ENCODE results near the gene TRIM47. TPM values are rescaled to one million over a fixed set of nuclear protein-coding genes. Genes with fewer than 3 reads are reported as not detected.

Gene TRIM47
- total and polyA plus RNA-seq, 4 donors, result 6.9 to 18.5 (median 13.8) TPM

- peaks cover 0 to 9% (median 3%) of the 10 kb centered on the region in 4 donors for H3K4me1 ChIP-seq (ENCODE audit: control insufficient read depth in 4 of 4, insufficient read depth in 4 of 4, low read length in 3 of 4)
- H3K36me3 ChIP-seq (ENCODE audit: control insufficient read depth in 4 of 4, insufficient read depth in 3 of 4, low read depth in 1 of 4, low read length in 3 of 4), result peaks cover 2 to 23% (median 11%) of the 10 kb centered on the region in 4 donors
- DNase-seq (ENCODE audit: low spot score), result no peak
- H3K27me3 ChIP-seq (ENCODE audit: control insufficient read depth in 4 of 4, insufficient read depth in 4 of 4, low read length in 3 of 4), result no peaks in the 10 kb centered on the region
- no peak overlapping the region for H3K9ac ChIP-seq (ENCODE audit: low read depth in 1 of 2, low read length in 2 of 2)
- no peak overlapping the region for H3K4me3 ChIP-seq (ENCODE audit: low read depth in 1 of 3, low read length in 3 of 3)
- no peak overlapping the region for H3K27ac ChIP-seq (ENCODE audit: low read depth in 1 of 2, low read length in 2 of 2)
- TF ChIP-seq, protein P1, sequence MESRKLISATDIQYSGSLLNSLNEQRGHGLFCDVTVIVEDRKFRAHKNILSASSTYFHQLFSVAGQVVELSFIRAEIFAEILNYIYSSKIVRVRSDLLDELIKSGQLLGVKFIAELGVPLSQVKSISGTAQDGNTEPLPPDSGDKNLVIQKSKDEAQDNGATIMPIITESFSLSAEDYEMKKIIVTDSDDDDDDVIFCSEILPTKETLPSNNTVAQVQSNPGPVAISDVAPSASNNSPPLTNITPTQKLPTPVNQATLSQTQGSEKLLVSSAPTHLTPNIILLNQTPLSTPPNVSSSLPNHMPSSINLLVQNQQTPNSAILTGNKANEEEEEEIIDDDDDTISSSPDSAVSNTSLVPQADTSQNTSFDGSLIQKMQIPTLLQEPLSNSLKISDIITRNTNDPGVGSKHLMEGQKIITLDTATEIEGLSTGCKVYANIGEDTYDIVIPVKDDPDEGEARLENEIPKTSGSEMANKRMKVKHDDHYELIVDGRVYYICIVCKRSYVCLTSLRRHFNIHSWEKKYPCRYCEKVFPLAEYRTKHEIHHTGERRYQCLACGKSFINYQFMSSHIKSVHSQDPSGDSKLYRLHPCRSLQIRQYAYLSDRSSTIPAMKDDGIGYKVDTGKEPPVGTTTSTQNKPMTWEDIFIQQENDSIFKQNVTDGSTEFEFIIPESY (IDR thresholded peaks at IDR 0.05), result no peak
- TF ChIP-seq GABPA (IDR thresholded peaks at IDR 0.05 in 1 of 2, conservative IDR thresholded peaks at IDR 0.05 in 1 of 2), result no peak
- TF ChIP-seq MAX (IDR thresholded peaks at IDR 0.05), result no peak
- no peak for TF ChIP-seq TAF1 (conservative IDR thresholded peaks at IDR 0.05)
- TF ChIP-seq FOXA1 (IDR thresholded peaks at IDR 0.05), result no peak
- TF ChIP-seq FOXA2 (IDR thresholded peaks at IDR 0.05), result no peak
- no peak for TF ChIP-seq JUND (IDR thresholded peaks at IDR 0.05)
- no peak for TF ChIP-seq SP1 (IDR thresholded peaks at IDR 0.05)
- no peak for TF ChIP-seq RXRA (IDR thresholded peaks at IDR 0.05)
- TF ChIP-seq, protein P2, sequence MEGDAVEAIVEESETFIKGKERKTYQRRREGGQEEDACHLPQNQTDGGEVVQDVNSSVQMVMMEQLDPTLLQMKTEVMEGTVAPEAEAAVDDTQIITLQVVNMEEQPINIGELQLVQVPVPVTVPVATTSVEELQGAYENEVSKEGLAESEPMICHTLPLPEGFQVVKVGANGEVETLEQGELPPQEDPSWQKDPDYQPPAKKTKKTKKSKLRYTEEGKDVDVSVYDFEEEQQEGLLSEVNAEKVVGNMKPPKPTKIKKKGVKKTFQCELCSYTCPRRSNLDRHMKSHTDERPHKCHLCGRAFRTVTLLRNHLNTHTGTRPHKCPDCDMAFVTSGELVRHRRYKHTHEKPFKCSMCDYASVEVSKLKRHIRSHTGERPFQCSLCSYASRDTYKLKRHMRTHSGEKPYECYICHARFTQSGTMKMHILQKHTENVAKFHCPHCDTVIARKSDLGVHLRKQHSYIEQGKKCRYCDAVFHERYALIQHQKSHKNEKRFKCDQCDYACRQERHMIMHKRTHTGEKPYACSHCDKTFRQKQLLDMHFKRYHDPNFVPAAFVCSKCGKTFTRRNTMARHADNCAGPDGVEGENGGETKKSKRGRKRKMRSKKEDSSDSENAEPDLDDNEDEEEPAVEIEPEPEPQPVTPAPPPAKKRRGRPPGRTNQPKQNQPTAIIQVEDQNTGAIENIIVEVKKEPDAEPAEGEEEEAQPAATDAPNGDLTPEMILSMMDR (IDR thresholded peaks at IDR 0.05; ENCODE audit: low read depth, low read length, missing input control), result no peak
- no peak for TF ChIP-seq RAD21 (IDR thresholded peaks at IDR 0.05)
- TF ChIP-seq HNF4G (IDR thresholded peaks at IDR 0.05), result no peak
- no peak for TF ChIP-seq HNF4A (conservative IDR thresholded peaks at IDR 0.05)
- TF ChIP-seq, protein P3, sequence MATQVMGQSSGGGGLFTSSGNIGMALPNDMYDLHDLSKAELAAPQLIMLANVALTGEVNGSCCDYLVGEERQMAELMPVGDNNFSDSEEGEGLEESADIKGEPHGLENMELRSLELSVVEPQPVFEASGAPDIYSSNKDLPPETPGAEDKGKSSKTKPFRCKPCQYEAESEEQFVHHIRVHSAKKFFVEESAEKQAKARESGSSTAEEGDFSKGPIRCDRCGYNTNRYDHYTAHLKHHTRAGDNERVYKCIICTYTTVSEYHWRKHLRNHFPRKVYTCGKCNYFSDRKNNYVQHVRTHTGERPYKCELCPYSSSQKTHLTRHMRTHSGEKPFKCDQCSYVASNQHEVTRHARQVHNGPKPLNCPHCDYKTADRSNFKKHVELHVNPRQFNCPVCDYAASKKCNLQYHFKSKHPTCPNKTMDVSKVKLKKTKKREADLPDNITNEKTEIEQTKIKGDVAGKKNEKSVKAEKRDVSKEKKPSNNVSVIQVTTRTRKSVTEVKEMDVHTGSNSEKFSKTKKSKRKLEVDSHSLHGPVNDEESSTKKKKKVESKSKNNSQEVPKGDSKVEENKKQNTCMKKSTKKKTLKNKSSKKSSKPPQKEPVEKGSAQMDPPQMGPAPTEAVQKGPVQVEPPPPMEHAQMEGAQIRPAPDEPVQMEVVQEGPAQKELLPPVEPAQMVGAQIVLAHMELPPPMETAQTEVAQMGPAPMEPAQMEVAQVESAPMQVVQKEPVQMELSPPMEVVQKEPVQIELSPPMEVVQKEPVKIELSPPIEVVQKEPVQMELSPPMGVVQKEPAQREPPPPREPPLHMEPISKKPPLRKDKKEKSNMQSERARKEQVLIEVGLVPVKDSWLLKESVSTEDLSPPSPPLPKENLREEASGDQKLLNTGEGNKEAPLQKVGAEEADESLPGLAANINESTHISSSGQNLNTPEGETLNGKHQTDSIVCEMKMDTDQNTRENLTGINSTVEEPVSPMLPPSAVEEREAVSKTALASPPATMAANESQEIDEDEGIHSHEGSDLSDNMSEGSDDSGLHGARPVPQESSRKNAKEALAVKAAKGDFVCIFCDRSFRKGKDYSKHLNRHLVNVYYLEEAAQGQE (IDR thresholded peaks at IDR 0.05), result no peak
- no peak for TF ChIP-seq EGR1 (IDR thresholded peaks at IDR 0.05; ENCODE audit: low read depth in 2 of 2)
- no peak for TF ChIP-seq NR2F2 (IDR thresholded peaks at IDR 0.05)
- TF ChIP-seq YY1 (IDR thresholded peaks at IDR 0.05), result no peak
- TF ChIP-seq, protein P4, sequence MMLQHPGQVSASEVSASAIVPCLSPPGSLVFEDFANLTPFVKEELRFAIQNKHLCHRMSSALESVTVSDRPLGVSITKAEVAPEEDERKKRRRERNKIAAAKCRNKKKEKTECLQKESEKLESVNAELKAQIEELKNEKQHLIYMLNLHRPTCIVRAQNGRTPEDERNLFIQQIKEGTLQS (IDR thresholded peaks at IDR 0.05), result no peak
- WGBS, result 95% methylated on average over 36 of the region's 36 CpGs
- H3K9me3 ChIP-seq (ENCODE audit: control insufficient read depth in 4 of 4, low read length in 3 of 4), result no peaks in the 10 kb centered on the region
Measured at GRCh38 chr17:75839942-75840798, 38.2 kb downstream of the TRIM47 start.
